SK-N-SH treated with all-trans-retinoic acid at 6 μM for 48 hours (cell line): ENCODE results near the gene FAM89A.
"Not testable (repeated sequence)": the region's sequence is repeated elsewhere in the genome, so short reads cannot be mapped to it uniquely, and the experiment has no call there.

Source experiments
- ATAC-seq: fragments of 200-7000 bp; cut with Tn5 transposase; 3 replicates; pipeline ENCODE4 v1.9.1; 2020; ENCODE audit warnings: mild to moderate bottlenecking, moderate library complexity
- ARNTL ChIP-seq: fragments of 450-650 bp; formaldehyde crosslinking; IDR thresholded peaks from 2 replicates; pipeline ENCODE4 v1.5.0; 2020; ENCODE audit warnings: low read depth, mild to moderate bottlenecking, moderate library complexity, borderline replicate concordance
- CSDC2 ChIP-seq: fragments of 250-450 bp; sonication (Bioruptor Pico); IDR thresholded peaks from 2 replicates; pipeline ENCODE4 v1.5.0; 2020; ENCODE audit warnings: mild to moderate bottlenecking, moderate library complexity
- CSRNP3 ChIP-seq: fragments of 250-450 bp; sonication (Bioruptor Pico); IDR thresholded peaks from 2 replicates; pipeline ENCODE4 v1.5.1; 2021; ENCODE audit warnings: mild to moderate bottlenecking, moderate library complexity
- GLIS3 ChIP-seq: fragments of 250-450 bp; sonication (Bioruptor Pico); IDR thresholded peaks from 2 replicates; pipeline ENCODE4 v1.5.0; 2020; ENCODE audit warnings: mild to moderate bottlenecking, moderate library complexity
- ISL1 ChIP-seq: fragments of 250-450 bp; sonication (Bioruptor Pico); IDR thresholded peaks from 2 replicates; pipeline ENCODE4 v2.1.2; 2022; ENCODE audit warnings: mild to moderate bottlenecking, moderate library complexity
- OSR1 ChIP-seq: fragments of 250-450 bp; sonication (Bioruptor Pico); IDR thresholded peaks from 2 replicates; pipeline ENCODE4 v1.8.0; 2022; ENCODE audit warnings: moderate library complexity, mild to moderate bottlenecking, inconsistent platforms
- PATZ1 ChIP-seq: fragments of 250-450 bp; sonication (Bioruptor Pico); IDR thresholded peaks from 2 replicates; pipeline ENCODE4 v1.8.0; 2020; ENCODE audit warnings: mild to moderate bottlenecking, moderate library complexity, borderline replicate concordance
- POU6F1 ChIP-seq: fragments of 250-450 bp; sonication (Bioruptor Pico); IDR thresholded peaks from 2 replicates; pipeline ENCODE4 v1.8.0; 2021; ENCODE audit warnings: low read depth, mild to moderate bottlenecking, moderate library complexity, borderline replicate concordance
- RARB ChIP-seq: fragments of 250-450 bp; sonication (Bioruptor Pico); IDR thresholded peaks from 2 replicates; pipeline ENCODE4 v1.8.0; 2021; ENCODE audit warnings: mild to moderate bottlenecking, moderate library complexity
- TCF4 ChIP-seq: fragments of 250-450 bp; sonication (Bioruptor Pico); IDR thresholded peaks from 2 replicates; pipeline ENCODE4 v1.8.0; 2021; ENCODE audit warnings: mild to moderate bottlenecking, moderate library complexity, borderline replicate concordance
- TOX ChIP-seq: fragments of 250-450 bp; sonication (Bioruptor Pico); IDR thresholded peaks from 2 replicates; pipeline ENCODE4 v1.8.0; 2021; ENCODE audit warnings: mild to moderate bottlenecking, moderate library complexity, borderline replicate concordance
- TSHZ2 ChIP-seq: fragments of 250-450 bp; sonication (Bioruptor Pico); IDR thresholded peaks from 2 replicates; pipeline ENCODE4 v1.5.0; 2020; ENCODE audit warnings: mild to moderate bottlenecking, moderate library complexity
- ZC3H10 ChIP-seq: fragments of 250-450 bp; sonication (Bioruptor Pico); IDR thresholded peaks from 2 replicates; pipeline ENCODE4 v1.5.1; 2021; ENCODE audit warnings: mild to moderate bottlenecking, moderate library complexity
- ZFP3 ChIP-seq: fragments of 250-450 bp; sonication (Bioruptor Pico); IDR thresholded peaks from 2 replicates; pipeline ENCODE4 v1.5.0; 2020; ENCODE audit warnings: mild to moderate bottlenecking, moderate library complexity
- ZNF565 ChIP-seq: fragments of 450-650 bp; formaldehyde crosslinking; conservative IDR thresholded peaks from 2 replicates; pipeline ENCODE4 v1.5.0; 2020; ENCODE audit warnings: low read depth, mild to moderate bottlenecking, moderate library complexity
- ZNF8 ChIP-seq: fragments of 450-650 bp; formaldehyde crosslinking; IDR thresholded peaks from 2 replicates; pipeline ENCODE4 v1.5.0; 2020; ENCODE audit warnings: mild to moderate bottlenecking, moderate library complexity

The FAM89A gene

GRCh38 chr1:231036416-231036815 lies 3.6 kb downstream of the FAM89A start (continued):
- no peak for TF ChIP-seq PATZ1 (CRISPR knock-in tag)

- no peak for ATAC-seq
- TF ChIP-seq TSHZ2 (CRISPR knock-in tag), result no peak
- no peak for TF ChIP-seq ZNF565 (CRISPR knock-in tag)
Observed at GRCh38 chr1:231035799-231036198, 4.3 kb downstream of the FAM89A start.

- TF ChIP-seq TCF4 (CRISPR knock-in tag) (no peak), ZNF565 (CRISPR knock-in tag) (no peak), TOX (no peak), CSDC2 (CRISPR knock-in tag) (no peak), OSR1 (no peak), RARB (CRISPR knock-in tag) (no peak), TSHZ2 (CRISPR knock-in tag) (no peak), ZFP3 (CRISPR knock-in tag) (no peak), PATZ1 (CRISPR knock-in tag) (no peak), CSRNP3 (no peak), ZNF8 (no peak)
- ATAC-seq, result no peak
Observed at GRCh38 chr1:231032963-231033362, 7.1 kb downstream of the FAM89A start.

GRCh38 chr1:231029841-231030240 lies 10.2 kb downstream of the FAM89A start:
- TF ChIP-seq TCF4 (CRISPR knock-in tag), result peak; percentile 76; the same call in 1 of the 2 replicates
- TF ChIP-seq GLIS3, result no peak
- ATAC-seq, result no peak

GRCh38 chr1:231029247-231029646 lies 10.8 kb downstream of the FAM89A start:
- not testable (repeated sequence) for ATAC-seq

- ATAC-seq, result no peak
- TF ChIP-seq GLIS3 (no peak), ISL1 (CRISPR knock-in tag) (no peak), POU6F1 (CRISPR knock-in tag) (no peak), ARNTL (no peak), RARB (CRISPR knock-in tag) (no peak), ZC3H10 (CRISPR knock-in tag) (no peak), ZFP3 (CRISPR knock-in tag) (no peak), ZNF8 (no peak), TSHZ2 (CRISPR knock-in tag) (no peak), TOX (no peak), ZNF565 (CRISPR knock-in tag) (no peak)
Observed at GRCh38 chr1:231028682-231029081, 11.4 kb downstream of the FAM89A start.
